GM13976 (cell line): Measurements from ENCODE around the gene STAG2.
"Not testable (repeated sequence)": the region's sequence is repeated elsewhere in the genome, so short reads cannot be mapped to it uniquely, and the experiment has no call there.

Source experiments
- DNase-seq: peaks from one replicate; pipeline ENCODE4 v3.0.0; 2012; ENCODE audit warnings: low spot score
- in situ Hi-C: fragments of 300-500 bp; cut with MboI; formaldehyde crosslinking; loops from one replicate; pipeline ENCODE4 v1.12.0; 2022; ENCODE audit warnings: low sequenced_read_pairs, mixed read lengths, inconsistent platforms; ENCODE audit not compliant: unreplicated experiment
- TF ChIP-seq, protein P1 (sequence below): IDR thresholded peaks from 2 replicates; pipeline ENCODE4 v1.5.1; 2012; ENCODE audit warnings: borderline replicate concordance, mild to moderate bottlenecking; ENCODE audit not compliant: insufficient read depth; ENCODE audit errors: extremely low read depth, missing control alignments, control extremely low read depth

STAG2 gene

DNA sequence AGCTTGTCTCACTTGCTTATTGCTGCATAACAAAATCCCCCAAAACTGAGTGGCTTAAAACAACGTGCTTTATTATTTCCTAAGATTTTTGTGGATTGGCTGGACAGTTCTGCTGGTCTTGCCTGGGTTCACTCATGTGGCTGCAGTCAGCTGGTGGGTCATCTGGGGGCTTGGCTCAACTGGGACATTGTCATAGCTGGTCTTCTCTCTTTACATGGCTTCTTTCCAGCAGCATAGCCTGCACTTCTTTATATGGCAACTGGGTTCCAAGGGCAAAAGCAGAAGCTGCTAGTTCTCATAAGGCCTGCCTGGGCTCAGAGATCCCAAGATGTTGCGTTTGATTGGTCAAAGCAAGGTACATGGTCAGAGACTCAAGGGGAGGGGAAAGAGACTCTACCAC, 33.7 kb upstream of the STAG2 start:
- no peak for DNase-seq
- in situ Hi-C loops = no loop called here
- TF ChIP-seq, protein P1, sequence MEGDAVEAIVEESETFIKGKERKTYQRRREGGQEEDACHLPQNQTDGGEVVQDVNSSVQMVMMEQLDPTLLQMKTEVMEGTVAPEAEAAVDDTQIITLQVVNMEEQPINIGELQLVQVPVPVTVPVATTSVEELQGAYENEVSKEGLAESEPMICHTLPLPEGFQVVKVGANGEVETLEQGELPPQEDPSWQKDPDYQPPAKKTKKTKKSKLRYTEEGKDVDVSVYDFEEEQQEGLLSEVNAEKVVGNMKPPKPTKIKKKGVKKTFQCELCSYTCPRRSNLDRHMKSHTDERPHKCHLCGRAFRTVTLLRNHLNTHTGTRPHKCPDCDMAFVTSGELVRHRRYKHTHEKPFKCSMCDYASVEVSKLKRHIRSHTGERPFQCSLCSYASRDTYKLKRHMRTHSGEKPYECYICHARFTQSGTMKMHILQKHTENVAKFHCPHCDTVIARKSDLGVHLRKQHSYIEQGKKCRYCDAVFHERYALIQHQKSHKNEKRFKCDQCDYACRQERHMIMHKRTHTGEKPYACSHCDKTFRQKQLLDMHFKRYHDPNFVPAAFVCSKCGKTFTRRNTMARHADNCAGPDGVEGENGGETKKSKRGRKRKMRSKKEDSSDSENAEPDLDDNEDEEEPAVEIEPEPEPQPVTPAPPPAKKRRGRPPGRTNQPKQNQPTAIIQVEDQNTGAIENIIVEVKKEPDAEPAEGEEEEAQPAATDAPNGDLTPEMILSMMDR = no peak

DNA sequence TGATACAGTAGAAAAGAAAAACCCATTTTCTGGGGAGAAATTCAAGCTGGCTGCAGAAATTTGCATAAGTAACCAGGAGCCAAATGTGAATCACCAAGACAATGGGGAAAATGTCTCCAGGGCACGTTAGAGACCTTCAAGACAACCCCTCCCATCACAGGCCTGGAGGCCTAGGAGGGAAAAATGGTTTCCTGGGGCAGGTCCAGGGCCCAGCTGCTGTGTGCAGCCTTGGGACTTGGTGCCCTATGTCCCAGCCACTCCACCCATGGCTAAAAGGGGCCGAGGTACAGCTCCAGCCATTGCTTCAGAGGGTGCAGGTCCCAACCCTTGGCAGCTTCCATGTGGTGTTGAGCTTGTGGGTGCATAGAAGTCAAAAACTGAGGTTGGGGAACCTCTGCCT, 29.5 kb upstream of the STAG2 start:
- DNase-seq, in situ Hi-C loops: not testable (repeated sequence)

DNA sequence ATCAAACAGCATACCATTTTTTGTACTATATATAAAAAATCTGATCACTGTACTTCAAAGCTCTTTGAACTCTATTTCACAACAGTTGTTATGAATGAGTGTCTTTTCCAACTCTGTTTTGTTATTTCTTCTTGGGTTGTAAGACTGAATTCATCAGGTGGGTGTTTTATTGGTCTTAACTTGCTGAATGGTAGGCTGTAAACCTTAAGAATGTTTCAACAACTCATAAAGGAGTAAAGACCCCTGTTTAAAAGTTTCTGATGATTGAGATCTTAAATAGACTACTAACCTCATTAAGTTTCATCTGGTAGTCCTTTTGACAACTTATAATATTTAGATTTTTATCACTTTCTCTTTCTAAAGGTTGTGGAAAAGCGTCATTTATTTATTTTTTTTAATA, 18.4 kb upstream of the STAG2 start:
- in situ Hi-C loops = loop anchor here (10.0 kb wide), 1 partner anchor 58 kb away; no protein-coding TSS in a partner anchor
- TF ChIP-seq, protein P1 = no peak

DNA sequence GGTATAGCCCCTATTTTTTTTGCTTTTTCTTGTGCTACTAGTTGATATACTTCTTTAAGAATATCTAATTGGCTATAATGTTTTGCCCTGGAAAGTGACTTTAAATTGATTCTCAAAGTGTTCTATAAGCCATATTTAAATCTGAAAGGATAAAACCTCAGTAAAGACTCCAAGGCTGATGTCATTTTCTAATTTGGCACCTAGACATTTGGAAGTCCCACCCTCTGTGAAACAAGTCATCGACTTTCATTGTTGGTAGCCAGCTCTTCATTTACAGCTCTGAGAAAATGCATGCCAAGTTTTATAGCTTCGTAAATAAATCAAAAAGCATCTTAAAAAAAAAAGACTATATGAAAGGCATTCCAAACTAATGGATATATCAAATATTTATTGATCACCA, 18.0 kb upstream of the STAG2 start:
- in situ Hi-C loops = loop anchor here (10.0 kb wide), 1 partner anchor 59 kb away; no protein-coding TSS in a partner anchor
- TF ChIP-seq, protein P1 = no peak
- DNase-seq = no peak

More for the DNA sequence above, 18.4 kb upstream of the STAG2 start:
- DNase-seq = no peak

DNA sequence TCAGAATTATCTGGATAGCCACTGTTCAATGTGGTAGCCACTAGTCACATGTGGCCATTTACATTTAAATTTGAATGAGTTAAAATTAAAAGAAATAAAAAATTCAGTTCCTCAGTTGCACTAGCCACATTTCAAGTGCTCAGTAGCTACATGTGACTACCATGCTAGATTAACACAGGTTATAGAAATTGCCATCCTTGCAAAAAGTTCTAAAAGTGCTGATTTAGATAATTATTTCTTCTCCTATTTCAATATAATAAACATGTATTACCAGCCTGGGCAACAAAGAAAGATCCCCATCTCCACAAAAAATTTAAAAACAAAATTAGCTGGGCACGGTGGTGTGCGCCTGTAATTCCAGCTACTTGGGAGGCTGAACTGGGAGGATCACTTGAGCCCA, 11.7 kb upstream of the STAG2 start:
- in situ Hi-C loops = loop anchor here (10.0 kb wide), 1 partner anchor 65 kb away; no protein-coding TSS in a partner anchor
- TF ChIP-seq, protein P1 = no peak
- DNase-seq = no peak

DNA sequence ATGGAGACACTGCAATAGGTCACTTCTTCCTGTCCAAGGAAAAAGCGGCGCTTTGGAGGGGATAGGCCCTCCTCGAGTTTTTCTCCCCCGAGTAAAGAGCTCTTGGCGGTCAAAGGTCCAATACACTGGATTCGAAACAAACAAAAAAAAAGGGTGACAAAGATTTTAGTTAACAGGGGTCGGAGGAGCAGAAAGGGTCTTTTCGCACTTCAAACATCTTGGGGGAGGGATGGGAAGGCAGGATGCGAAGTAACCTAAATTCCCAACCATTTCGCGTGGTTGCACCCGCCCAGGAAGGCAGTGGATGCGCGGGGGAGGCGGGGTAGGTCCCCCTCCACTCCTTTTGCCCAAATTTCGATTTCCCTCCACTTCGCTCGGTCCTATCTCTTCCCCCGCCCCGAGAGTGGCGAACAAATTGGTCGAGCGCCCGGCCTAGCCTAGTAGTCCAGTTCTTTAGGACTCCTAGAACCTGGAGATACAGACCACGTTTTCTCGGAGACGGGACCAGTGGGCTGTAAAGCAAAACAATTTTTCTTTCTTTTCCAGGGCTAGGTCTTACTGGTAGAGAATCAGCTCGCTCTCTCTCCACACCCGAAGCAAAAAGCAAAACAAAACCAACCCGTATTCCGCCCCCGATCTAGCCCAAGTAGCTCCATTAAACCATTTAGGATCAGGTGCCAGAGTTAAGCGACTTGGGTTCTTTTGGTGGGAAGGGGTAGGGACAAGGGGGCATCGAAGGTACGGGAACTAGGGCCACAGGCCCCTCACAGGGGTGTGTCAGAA, 2.0 kb upstream of the STAG2 start:
- DNase-seq = no peak
- in situ Hi-C loops = no loop called here
- TF ChIP-seq, protein P1 = no peak

DNA sequence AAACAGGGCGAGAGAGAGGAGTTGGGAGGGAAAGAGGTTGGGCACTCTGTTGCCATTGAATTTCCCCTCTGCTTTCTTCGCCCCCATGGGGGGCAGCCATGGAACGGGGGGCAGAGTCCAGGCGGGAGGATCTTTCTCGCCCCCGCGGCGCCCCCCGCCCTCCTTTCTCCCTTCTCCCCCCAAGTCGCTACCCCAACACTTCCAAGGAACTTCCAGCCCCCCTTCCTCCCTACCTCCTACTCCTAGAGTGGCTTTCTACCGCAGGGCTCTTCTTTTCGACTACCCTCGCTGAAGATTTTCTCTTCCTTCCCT, 594 bp upstream of the STAG2 start:
- in situ Hi-C loops = no loop called here
- TF ChIP-seq, protein P1 = no peak
- no peak for DNase-seq
